Natural killer cell (primary cell): ENCODE data around the gene CNPY1. TPM values are rescaled to one million over a fixed set of nuclear protein-coding genes. Genes with fewer than 3 reads are reported as not detected.

Source experiments
- ATAC-seq, 3 donors: fragments of 150-1000 bp in 2 of 3; fragments of 200-7000 bp in 1 of 3; cut with Tn5 transposase; 1 replicate in 1 of 3; 2 replicates in 2 of 3; pipeline ENCODE4 v1.10.0; 2021; ENCODE audit warnings: mild to moderate bottlenecking in 2 of 3, moderate library complexity in 2 of 3
- DNase-seq, 2 donors: peaks; one replicate each; pipeline versions ENCODE4 v3.0.0 to v3.0.0-alpha.2; 2013 to 2021; ENCODE audit warnings: mixed read lengths in 1 of 2
- H3K27ac ChIP-seq: one replicate; pipeline ENCODE4 v1.5.1; 2013; ENCODE audit warnings: mild to moderate bottlenecking, low read length
- H3K27me3 ChIP-seq: one replicate; pipeline ENCODE4 v1.6.1; 2013; ENCODE audit warnings: low read length; ENCODE audit not compliant: control insufficient read depth, insufficient read depth
- H3K36me3 ChIP-seq: one replicate; pipeline ENCODE4 v1.6.1; 2013; ENCODE audit warnings: low read length; ENCODE audit not compliant: control insufficient read depth, insufficient read depth
- H3K4me1 ChIP-seq: one replicate; pipeline ENCODE4 v1.6.1; 2013; ENCODE audit warnings: low read length; ENCODE audit not compliant: control insufficient read depth, insufficient read depth
- H3K4me3 ChIP-seq: one replicate; pipeline ENCODE4 v1.5.1; 2013; ENCODE audit warnings: low read length
- H3K9me3 ChIP-seq: one replicate; pipeline ENCODE4 v1.6.1; 2013; ENCODE audit warnings: low read length; ENCODE audit not compliant: control insufficient read depth, insufficient read depth
- H3K27ac Mint-ChIP-seq, 2 donors: one replicate each; pipeline ENCODE4 v1.8.0; 2022; ENCODE audit warnings: mild to moderate bottlenecking in 2 of 2, mixed read lengths in 2 of 2, moderate library complexity in 1 of 2
- H3K27me3 Mint-ChIP-seq, 2 donors: one replicate each; pipeline ENCODE4 v1.8.0; 2022; ENCODE audit warnings: low read depth in 2 of 2, mixed read lengths in 2 of 2
- H3K36me3 Mint-ChIP-seq: one replicate; pipeline ENCODE4 v1.8.0; 2022; ENCODE audit warnings: mixed read lengths
- H3K4me1 Mint-ChIP-seq, 2 donors: one replicate each; pipeline ENCODE4 v1.8.0; 2022; ENCODE audit warnings: mixed read lengths in 2 of 2
- H3K4me3 Mint-ChIP-seq: one replicate; pipeline ENCODE4 v1.8.0; 2022; ENCODE audit warnings: mild to moderate bottlenecking, moderate library complexity, mixed read lengths
- H3K9me3 Mint-ChIP-seq, 2 donors: one replicate each; pipeline ENCODE4 v1.8.0; 2022; ENCODE audit warnings: mixed read lengths in 2 of 2
- WGBS: methylation state at CpG from one replicate; pipeline ENCODE4 v1.1.7; 2013; ENCODE audit warnings: missing lambda C conversion rate; ENCODE audit not compliant: insufficient coverage; 5-methylcytosine and 5-hydroxymethylcytosine counted together
- intact Hi-C: fragments of 100-400 bp; cut with micrococcal nuclease; formaldehyde crosslinking; loops from one replicate; pipeline ENCODE4 v1.14.2; 2022
- total RNA-seq, 4 donors: library from RNA; stranded (reverse); fragments of 120-200 nt in 1 of 4; gene quantifications; one replicate each; pipeline versions ENCODE4 v1.2.3 to v1.2.4, GENCODE V29; 2013 to 2022
- TF ChIP-seq, protein P1 (sequence below): fragments of 200-600 bp; IDR thresholded peaks from one replicate; pipeline ENCODE4 v1.8.0; 2022; ENCODE audit warnings: antibody characterized with exemption

The CNPY1 gene
- total RNA-seq, 3 donors from 2014 or later (not counting 1 experiment from before 2014, with no cell fraction given): not detected

DNA sequence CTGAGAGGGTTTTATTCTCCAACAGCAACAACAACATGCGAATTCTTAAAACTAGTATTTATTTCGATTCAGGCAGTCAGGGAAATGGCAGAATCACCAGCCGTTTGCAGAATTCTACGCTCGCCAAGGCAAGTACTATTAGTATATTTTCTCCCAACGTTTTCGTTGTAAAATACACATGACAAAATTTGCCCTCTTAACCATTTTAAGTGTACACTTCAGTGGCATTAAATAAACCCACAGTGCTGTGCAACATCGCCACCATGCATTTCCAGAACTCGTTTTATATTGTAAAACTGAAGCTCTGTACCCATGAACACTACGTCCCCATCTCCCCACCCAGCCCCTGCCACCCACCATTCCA is 77.6 kb downstream of the CNPY1 start:
- DNase-seq (no peak), ATAC-seq (no peak)
- 15% methylated on average over 10 of the region's 10 CpGs for WGBS
- no peak overlapping the region for H3K4me3 ChIP-seq
- no peak overlapping the region for H3K4me3 Mint-ChIP-seq
- no peak overlapping the region for H3K27ac Mint-ChIP-seq
- H3K36me3 ChIP-seq: no peaks in the 10 kb centered on the region
- peaks cover 83% of the 10 kb centered on the region for H3K27me3 ChIP-seq
- TF ChIP-seq, protein P1, sequence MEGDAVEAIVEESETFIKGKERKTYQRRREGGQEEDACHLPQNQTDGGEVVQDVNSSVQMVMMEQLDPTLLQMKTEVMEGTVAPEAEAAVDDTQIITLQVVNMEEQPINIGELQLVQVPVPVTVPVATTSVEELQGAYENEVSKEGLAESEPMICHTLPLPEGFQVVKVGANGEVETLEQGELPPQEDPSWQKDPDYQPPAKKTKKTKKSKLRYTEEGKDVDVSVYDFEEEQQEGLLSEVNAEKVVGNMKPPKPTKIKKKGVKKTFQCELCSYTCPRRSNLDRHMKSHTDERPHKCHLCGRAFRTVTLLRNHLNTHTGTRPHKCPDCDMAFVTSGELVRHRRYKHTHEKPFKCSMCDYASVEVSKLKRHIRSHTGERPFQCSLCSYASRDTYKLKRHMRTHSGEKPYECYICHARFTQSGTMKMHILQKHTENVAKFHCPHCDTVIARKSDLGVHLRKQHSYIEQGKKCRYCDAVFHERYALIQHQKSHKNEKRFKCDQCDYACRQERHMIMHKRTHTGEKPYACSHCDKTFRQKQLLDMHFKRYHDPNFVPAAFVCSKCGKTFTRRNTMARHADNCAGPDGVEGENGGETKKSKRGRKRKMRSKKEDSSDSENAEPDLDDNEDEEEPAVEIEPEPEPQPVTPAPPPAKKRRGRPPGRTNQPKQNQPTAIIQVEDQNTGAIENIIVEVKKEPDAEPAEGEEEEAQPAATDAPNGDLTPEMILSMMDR: no peak
- H3K9me3 ChIP-seq: no peaks in the 10 kb centered on the region
- H3K4me1 Mint-ChIP-seq: peaks cover 10 to 17% of the 10 kb centered on the region in 2 donors
- no peak overlapping the region for H3K27ac ChIP-seq
- H3K9me3 Mint-ChIP-seq: no peaks in the 10 kb centered on the region
- H3K4me1 ChIP-seq: peaks cover 29% of the 10 kb centered on the region
- intact Hi-C loops: no loop called here
- H3K36me3 Mint-ChIP-seq: no peaks in the 10 kb centered on the region
- H3K27me3 Mint-ChIP-seq: peaks cover 69 to 72% of the 10 kb centered on the region in 2 donors

DNA sequence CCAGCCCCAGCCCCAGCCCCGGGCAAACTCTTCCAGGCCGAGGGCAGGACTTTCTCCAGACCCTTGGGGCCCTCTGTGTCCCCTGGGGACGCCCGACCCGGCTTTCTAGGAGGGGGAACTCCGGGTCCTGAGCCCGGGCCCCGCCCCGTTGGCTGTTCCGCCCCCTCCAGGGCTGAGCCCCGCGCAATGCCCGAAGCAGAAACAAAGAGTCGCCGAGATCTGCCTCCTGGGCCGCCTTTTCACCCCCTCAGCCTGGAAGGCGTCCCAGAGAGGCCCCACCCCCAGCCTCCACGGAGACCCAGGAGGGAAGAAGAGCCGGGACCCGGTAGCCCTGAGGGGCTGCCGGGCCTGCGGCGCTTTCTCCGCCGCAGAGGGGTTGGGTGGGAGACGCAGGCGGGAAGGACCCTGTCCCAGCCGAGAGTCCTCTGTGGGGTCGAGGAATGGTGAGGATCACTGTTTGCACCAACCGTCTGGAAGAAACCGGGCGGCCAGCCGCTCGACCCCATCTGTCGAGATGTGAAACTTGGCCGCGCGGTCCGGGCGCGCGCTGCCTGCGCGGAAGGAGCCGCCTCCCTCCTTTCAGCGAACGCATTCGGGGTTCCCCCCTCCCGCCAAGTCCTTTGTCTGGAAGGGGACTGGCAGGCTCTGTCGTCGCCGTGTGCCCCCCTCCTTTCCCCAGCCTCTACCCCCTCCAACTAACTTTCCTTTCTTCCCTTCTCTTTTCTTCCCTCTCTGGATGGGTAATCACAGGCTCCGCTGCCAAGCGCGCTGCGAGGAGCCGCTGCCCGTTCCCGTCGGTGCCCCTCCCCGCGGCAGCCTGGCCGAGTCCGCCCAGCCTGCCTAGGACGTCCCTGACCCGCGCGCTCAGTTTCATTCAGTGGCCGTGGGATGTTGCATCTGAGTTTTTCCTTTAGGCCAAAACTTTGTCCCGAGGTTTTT is 78.2 kb downstream of the CNPY1 start:
- H3K27ac ChIP-seq: no peak overlapping the region
- peaks cover 29% of the 10 kb centered on the region for H3K4me1 ChIP-seq
- DNase-seq: no peak
- H3K27me3 ChIP-seq: peaks cover 84% of the 10 kb centered on the region
- no peaks in the 10 kb centered on the region for H3K36me3 Mint-ChIP-seq
- H3K4me1 Mint-ChIP-seq: peaks cover 10 to 12% of the 10 kb centered on the region in 2 donors
- no peaks in the 10 kb centered on the region for H3K9me3 Mint-ChIP-seq
- ATAC-seq: peak in 1 of 3 donors; percentile 30
- no peaks in the 10 kb centered on the region for H3K36me3 ChIP-seq
- WGBS: 5% methylated on average over 70 of the region's 70 CpGs
- H3K4me3 Mint-ChIP-seq: no peak overlapping the region
- TF ChIP-seq, protein P1: no peak
- H3K27ac Mint-ChIP-seq: no peak overlapping the region
- intact Hi-C loops: no loop called here
- no peaks in the 10 kb centered on the region for H3K9me3 ChIP-seq
- H3K4me3 ChIP-seq: no peak overlapping the region
- H3K27me3 Mint-ChIP-seq: peaks cover 68 to 71% of the 10 kb centered on the region in 2 donors

GRCh38 chr7:155466814-155467733 is 79.3 kb downstream of the CNPY1 start:
- Mint-ChIP-seq H3K27me3 (peaks cover 67% of the 10 kb centered on the region in 2 donors), H3K4me3 (no peak overlapping the region), H3K27ac (no peak overlapping the region), H3K36me3 (no peaks in the 10 kb centered on the region), H3K4me1 (peaks cover 5 to 6% of the 10 kb centered on the region in 2 donors), H3K9me3 (no peaks in the 10 kb centered on the region)
- H3K27me3 ChIP-seq: peaks cover 79% of the 10 kb centered on the region
- WGBS: 5% methylated on average over 77 of the region's 78 CpGs
- peaks cover 29% of the 10 kb centered on the region for H3K4me1 ChIP-seq
- intact Hi-C loops: no loop called here
- TF ChIP-seq, protein P1: no peak
- DNase-seq (peak in 1 of 2 donors; percentile 45), ATAC-seq (peak in 2 of 3 donors; percentile 52 to 55)
- no peaks in the 10 kb centered on the region for H3K9me3 ChIP-seq
- H3K4me3 ChIP-seq: no peak overlapping the region
- H3K27ac ChIP-seq: no peak overlapping the region
- H3K36me3 ChIP-seq: no peaks in the 10 kb centered on the region
